ENCODE results near the gene SCAF1. TPM values are rescaled to one million over a fixed set of nuclear protein-coding genes. Genes with fewer than 3 reads are reported as not detected.
"Not testable (repeated sequence)": the region's sequence is repeated elsewhere in the genome, so short reads cannot be mapped to it uniquely, and the experiment has no call there.

The SCAF1 gene
- total RNA-seq, 1 donor = 18.1 TPM

DNA sequence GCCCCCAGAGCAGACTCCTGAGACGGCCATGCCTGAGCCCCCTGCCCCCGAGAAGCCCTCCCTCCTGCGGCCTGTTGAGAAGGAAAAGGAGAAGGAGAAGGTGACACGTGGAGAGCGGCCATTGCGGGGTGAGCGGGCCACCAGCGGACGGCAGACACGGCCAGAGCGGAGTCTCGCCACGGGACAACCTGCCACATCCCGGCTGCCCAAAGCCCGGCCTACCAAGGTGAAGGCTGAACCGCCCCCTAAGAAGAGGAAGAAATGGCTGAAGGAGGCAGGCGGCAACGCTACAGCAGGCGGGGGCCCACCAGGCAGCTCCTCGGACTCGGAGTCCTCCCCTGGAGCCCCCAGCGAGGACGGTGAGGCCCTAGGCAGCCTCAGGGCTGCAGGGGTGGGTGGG, 26.1 kb upstream of the SCAF1 start:
- TF ChIP-seq CTCF (IDR thresholded peaks at IDR 0.05; ENCODE audit: insufficient read depth, low read depth, low read length) = no peak
- no peak for DNase-seq (ENCODE audit: low read depth)

GRCh38 chr19:49616532-49616931, 25.5 kb upstream of the SCAF1 start:
- DNase-seq (ENCODE audit: low read depth) = no peak
- no peak for TF ChIP-seq CTCF (IDR thresholded peaks at IDR 0.05; ENCODE audit: insufficient read depth, low read depth, low read length)
- no peak overlapping the region for H3K4me3 ChIP-seq (ENCODE audit: low read depth, low read length)

More for the DNA sequence above, 26.1 kb upstream of the SCAF1 start:
- no peak overlapping the region for H3K4me3 ChIP-seq (ENCODE audit: low read depth, low read length)

GRCh38 chr19:49616945-49617344, 25.1 kb upstream of the SCAF1 start:
- no peak for TF ChIP-seq CTCF (IDR thresholded peaks at IDR 0.05; ENCODE audit: insufficient read depth, low read depth, low read length)

DNA sequence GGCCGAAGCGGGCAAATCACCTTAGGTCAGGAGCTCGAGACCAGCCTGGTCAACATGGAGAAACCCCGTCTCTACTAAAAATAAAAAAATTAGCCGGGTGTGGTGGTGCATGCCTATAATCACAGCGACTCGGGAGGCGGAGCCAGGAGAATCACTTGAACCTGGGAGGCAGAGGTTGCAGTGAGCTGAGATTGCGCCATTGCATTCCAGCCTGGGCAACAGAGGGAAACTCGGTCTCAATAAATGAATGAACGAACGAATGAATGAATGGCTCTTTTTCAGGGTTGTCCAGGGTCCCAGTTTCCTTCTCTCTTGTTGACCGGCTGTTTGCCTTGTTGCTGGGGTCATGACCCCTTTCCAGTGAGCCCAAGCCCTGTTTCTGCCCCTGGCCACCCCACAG, 24.1 kb upstream of the SCAF1 start:
- not testable (repeated sequence) for H3K4me3 ChIP-seq (ENCODE audit: low read depth, low read length); DNase-seq (ENCODE audit: low read depth)

More at GRCh38 chr19:49616945-49617344, 25.1 kb upstream of the SCAF1 start:
- DNase-seq (ENCODE audit: low read depth) = no peak
- no peak overlapping the region for H3K4me3 ChIP-seq (ENCODE audit: low read depth, low read length)

DNA sequence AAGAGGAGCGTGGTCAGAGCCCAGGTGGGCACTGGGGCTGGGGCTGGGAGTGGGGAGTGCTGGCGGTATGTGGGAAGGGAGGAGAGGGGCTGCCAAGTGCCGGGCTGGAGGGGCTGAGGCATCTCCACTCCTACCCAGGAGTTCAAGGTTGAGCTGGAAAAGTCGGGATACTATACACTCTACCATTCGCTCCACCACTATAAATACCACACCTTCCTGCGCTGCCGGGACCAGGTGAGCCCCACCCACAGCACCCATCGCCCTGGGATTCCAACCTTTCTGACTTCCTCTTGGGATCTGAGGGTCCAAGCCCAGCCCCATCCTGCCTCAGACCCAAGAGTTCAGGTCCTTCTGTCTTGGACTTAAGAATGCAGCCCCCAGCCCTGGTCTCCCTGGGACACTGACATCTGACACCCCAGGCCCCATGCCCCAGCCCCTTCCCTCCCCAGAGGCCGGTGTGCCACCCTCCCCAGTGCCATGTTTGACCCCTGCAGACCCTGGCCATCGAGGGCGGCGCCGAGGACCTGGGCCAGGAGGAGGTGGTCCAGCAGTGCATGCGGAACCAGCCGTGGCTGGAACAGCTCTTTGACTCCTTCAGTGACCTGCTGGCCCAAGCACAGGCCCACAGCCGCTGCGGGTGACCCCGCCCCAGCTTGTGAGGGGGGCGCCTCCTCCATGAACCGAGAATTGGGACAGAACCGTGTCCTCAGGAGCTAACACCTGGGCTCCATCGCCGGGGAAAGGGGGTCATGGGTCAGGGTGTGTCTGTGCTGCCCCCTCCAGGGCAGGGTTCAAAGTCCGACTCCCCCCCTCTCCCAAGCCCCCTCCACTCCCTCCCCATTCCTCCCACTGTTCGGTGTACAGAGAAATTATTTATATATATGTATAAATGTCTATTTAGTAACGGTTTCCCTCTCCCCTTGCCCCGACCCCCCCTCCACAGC, 16.8 kb upstream of the SCAF1 start:
- no peak overlapping the region for H3K4me3 ChIP-seq (ENCODE audit: low read depth, low read length)
- TF ChIP-seq CTCF (IDR thresholded peaks at IDR 0.05; ENCODE audit: insufficient read depth, low read depth, low read length) = no peak
- no peak for DNase-seq (ENCODE audit: low read depth)

DNA sequence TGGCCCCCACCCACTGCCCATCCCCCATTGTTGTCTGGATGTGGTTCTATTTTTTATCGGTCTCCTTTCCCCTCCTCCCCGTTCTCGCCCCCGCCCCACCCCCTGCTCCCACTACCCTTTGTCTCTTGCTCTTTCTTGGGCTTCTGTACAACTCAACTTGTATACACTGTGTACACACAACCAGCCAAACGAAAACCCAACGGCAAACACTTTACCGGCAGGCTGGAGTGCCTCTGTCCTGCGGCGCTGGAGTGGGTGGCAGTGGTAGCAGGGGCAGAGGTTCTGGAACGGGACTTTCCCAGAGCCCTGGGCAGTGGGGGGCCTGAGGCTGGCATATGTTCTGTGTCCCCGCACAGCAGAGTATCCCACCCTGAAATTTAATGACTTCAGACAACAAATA, 15.8 kb upstream of the SCAF1 start:
- H3K4me3 ChIP-seq (ENCODE audit: low read depth, low read length) = no peak overlapping the region
- DNase-seq (ENCODE audit: low read depth) = no peak
- TF ChIP-seq CTCF (IDR thresholded peaks at IDR 0.05; ENCODE audit: insufficient read depth, low read depth, low read length) = no peak

GRCh38 chr19:49629659-49630058, 12.3 kb upstream of the SCAF1 start:
- TF ChIP-seq CTCF (IDR thresholded peaks at IDR 0.05; ENCODE audit: insufficient read depth, low read depth, low read length) = no peak
- no peak for DNase-seq (ENCODE audit: low read depth)
- H3K4me3 ChIP-seq (ENCODE audit: low read depth, low read length) = no peak overlapping the region

All from fibroblast of villous mesenchyme (primary cell).